Measurements from ENCODE around the gene PRPF6. TPM values are rescaled to one million over a fixed set of nuclear protein-coding genes. Genes with fewer than 3 reads are reported as not detected.

PRPF6 gene
- total RNA-seq, 2 donors from 2014 or later, result 65.9 to 87.7 TPM

DNA sequence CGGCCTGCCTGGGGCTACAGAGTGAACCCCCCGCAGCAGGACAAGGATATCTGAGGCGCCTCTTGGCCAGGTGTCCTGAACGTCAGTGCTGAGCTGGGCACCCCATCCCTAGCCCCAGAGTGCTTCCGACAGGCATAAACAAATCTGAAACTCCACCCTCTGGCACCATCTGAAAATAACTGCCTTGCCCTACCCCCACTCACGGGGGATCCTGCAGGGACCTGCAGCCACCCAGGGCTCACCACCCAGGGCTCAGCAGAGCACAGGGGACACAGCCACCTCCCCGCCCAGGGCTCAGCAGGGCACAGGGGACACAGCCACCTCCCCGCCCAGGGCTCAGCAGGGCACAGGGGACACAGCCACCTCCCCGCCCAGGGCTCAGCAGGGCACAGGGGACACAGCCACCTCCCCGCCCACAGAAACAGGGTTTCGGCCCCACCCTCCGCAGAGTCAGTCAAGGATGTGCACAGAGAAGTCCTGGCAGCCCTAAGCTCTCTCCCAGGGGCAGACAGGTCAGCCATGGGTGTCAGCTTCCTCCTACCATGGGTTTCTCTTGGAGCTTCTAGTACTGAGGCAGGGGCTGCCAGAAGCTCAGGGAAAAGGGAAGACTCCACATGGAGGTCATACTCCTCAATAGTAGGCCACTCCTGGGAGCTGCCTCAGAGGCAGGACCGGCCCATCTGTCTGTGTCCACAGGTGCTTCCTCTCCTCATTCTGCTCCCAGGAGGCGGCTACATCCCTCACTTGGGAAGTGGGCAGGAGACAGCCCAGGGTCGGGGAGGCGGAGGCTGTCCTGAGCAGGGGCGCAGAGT, 29.3 kb upstream of the PRPF6 start:
- Mint-ChIP-seq H3K9me3 (no peaks in the 10 kb centered on the region), H3K36me3 (no peaks in the 10 kb centered on the region), H3K27ac (no peak overlapping the region), H3K4me1 (ENCODE audit: low read depth in 2 of 2) (peaks cover 38 to 39% of the 10 kb centered on the region in 2 donors), H3K4me3 (no peak overlapping the region), H3K27me3 (no peaks in the 10 kb centered on the region)
- DNase-seq (ENCODE audit: low spot score) (no peak), ATAC-seq (no peak)

DNA sequence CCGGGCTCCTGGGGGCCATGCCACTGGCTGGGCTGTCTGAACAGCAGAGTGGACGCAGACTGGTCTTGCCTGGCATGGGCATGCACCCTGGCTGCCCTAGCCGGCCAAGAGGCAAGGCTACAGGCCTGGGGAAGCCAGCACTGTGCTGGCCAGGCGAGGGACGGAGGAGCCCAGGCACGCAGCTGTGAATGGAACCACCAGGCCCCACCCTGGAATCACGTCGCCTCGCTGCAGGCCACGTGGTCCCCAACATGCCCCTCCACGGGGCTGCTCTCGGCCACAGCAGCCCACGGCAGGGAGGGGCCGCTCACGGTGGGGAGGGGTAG, 28.8 kb upstream of the PRPF6 start:
- H3K4me3 Mint-ChIP-seq, result no peak overlapping the region
- no peak for DNase-seq (ENCODE audit: low spot score)
- H3K36me3 Mint-ChIP-seq, result no peaks in the 10 kb centered on the region
- H3K4me1 Mint-ChIP-seq (ENCODE audit: low read depth in 2 of 2), result peaks cover 33 to 35% of the 10 kb centered on the region in 2 donors
- no peak overlapping the region for H3K27ac Mint-ChIP-seq
- no peaks in the 10 kb centered on the region for H3K9me3 Mint-ChIP-seq
- H3K27me3 Mint-ChIP-seq, result no peaks in the 10 kb centered on the region
- no peak for ATAC-seq

- no peak overlapping the region for H3K27ac Mint-ChIP-seq
- H3K27me3 Mint-ChIP-seq, result no peaks in the 10 kb centered on the region
- H3K4me3 Mint-ChIP-seq, result no peak overlapping the region
Measured at GRCh38 chr20:63952769-63953168, 28.2 kb upstream of the PRPF6 start.

GRCh38 chr20:63953764-63954429, 27.0 kb upstream of the PRPF6 start:
- Mint-ChIP-seq H3K4me1 (ENCODE audit: low read depth in 2 of 2) (peaks cover 19 to 20% of the 10 kb centered on the region in 2 donors), H3K27ac (peak overlapping the region in 1 of 2 donors; percentile 53), H3K27me3 (no peaks in the 10 kb centered on the region), H3K4me3 (peak overlapping the region; percentile 80), H3K9me3 (no peaks in the 10 kb centered on the region), H3K36me3 (no peaks in the 10 kb centered on the region)
- DNase-seq (ENCODE audit: low spot score) (no peak), ATAC-seq (no peak)

More at GRCh38 chr20:63952769-63953168, 28.2 kb upstream of the PRPF6 start:
- Mint-ChIP-seq H3K9me3 (no peaks in the 10 kb centered on the region), H3K4me1 (ENCODE audit: low read depth in 2 of 2) (peaks cover 29 to 30% of the 10 kb centered on the region in 2 donors), H3K36me3 (no peaks in the 10 kb centered on the region)
- no peak for DNase-seq (ENCODE audit: low spot score)
- no peak for ATAC-seq

DNA sequence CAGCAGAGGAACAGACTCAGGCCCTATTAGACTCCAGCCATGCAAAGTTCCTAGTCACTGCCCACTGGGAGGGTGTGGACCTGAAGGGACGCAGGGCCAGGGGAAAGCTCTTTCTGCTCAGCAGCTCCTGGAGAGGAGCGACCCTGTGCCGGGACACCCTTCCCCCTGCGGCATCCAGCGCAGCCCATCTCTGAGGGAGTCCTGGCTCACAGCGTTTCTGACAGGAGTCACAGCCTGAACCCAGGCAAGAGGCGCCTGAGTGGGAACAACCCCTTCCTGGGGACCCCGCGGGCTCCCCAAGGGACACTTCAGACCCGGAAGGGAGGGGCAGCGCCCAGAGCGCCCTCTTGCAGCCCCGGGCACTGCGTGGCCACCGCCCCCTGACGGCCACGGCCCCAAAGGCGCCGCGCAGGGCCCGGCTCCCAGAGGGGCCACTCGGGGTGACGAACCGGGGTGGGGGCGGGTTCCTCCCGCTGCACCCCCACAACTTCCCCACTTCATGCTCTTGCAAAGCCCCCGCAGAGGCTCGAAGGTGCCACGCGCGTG, 25.6 kb upstream of the PRPF6 start:
- no peak for DNase-seq (ENCODE audit: low spot score)
- Mint-ChIP-seq H3K27ac (no peak overlapping the region), H3K27me3 (no peaks in the 10 kb centered on the region), H3K36me3 (no peaks in the 10 kb centered on the region), H3K4me3 (peak overlapping the region; percentile 66), H3K4me1 (ENCODE audit: low read depth in 2 of 2) (peaks cover 13 to 15% of the 10 kb centered on the region in 2 donors), H3K9me3 (no peaks in the 10 kb centered on the region)
- peak; percentile 37 for ATAC-seq

DNA sequence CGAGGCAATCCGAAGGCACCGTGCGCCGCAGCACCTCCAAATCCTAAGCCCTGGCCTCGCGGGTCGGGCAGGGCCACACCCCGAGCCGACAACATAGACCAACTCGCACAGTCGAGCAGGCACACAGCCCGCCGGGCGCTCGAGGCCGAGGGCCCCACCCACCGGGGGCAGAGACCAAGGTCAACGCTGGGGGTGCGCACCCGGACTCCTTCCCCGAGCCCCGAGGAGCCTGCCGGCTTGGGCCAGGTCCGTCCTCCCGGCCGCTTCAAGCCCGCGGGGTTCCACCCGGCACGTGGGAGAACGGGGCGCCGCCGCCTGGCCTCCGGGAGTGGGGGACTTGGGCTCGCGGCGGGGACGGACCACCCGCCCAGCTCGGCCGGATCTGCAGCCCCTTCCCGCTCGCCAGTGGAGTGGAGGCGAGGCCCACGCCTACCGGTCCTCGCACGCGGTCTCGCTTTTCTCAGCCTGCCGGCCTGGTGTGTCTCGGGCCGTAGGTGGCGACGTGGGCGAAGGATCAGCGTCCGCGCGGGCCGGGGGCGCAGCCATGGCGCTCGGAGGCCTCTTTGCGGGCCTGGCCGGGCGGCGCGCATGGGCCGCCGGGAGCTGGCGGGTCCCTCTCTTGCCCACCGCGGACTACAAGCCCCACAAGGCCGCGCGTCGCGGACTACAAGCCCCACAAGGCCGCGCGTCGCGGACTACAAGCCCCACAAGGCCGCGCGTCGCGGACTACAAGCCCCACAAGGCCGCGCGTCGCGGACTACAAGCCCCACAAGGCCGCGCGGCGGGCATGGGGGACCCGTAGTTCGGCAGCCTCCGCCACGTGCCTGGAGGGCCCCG, 24.9 kb upstream of the PRPF6 start, which contains the start of gene UCKL1:
Gene UCKL1, minus strand, starts transcription at position 590 of the 837 bp plus-strand sequence. Its CDS starts 44 bp downstream, at position 546.
- H3K36me3 Mint-ChIP-seq, result no peaks in the 10 kb centered on the region
- ATAC-seq, result peak; percentile 92 to 93
- peaks cover 13 to 15% of the 10 kb centered on the region in 2 donors for H3K4me1 Mint-ChIP-seq (ENCODE audit: low read depth in 2 of 2)
- H3K27me3 Mint-ChIP-seq, result no peaks in the 10 kb centered on the region
- no peaks in the 10 kb centered on the region for H3K9me3 Mint-ChIP-seq
- H3K27ac Mint-ChIP-seq, result peak within 1 kb of the TSS in 1 of 2 donors; percentile 28
- peak; percentile 91 for DNase-seq (ENCODE audit: low spot score)
- peak within 1 kb of the TSS; percentile 66 for H3K4me3 Mint-ChIP-seq

- no peak for DNase-seq (ENCODE audit: low spot score)
- H3K27ac Mint-ChIP-seq, result peak overlapping the region in 1 of 2 donors; percentile 28
- ATAC-seq, result no peak
- H3K36me3 Mint-ChIP-seq, result no peaks in the 10 kb centered on the region
- peak overlapping the region; percentile 66 for H3K4me3 Mint-ChIP-seq
- no peaks in the 10 kb centered on the region for H3K9me3 Mint-ChIP-seq
- H3K4me1 Mint-ChIP-seq (ENCODE audit: low read depth in 2 of 2), result peaks cover 13 to 15% of the 10 kb centered on the region in 2 donors
- H3K27me3 Mint-ChIP-seq, result no peaks in the 10 kb centered on the region
Measured at GRCh38 chr20:63956664-63957003, 24.3 kb upstream of the PRPF6 start.

- DNase-seq (ENCODE audit: low spot score), result no peak
- no peaks in the 10 kb centered on the region for H3K27me3 Mint-ChIP-seq
- peak overlapping the region in 1 of 2 donors; percentile 28 for H3K27ac Mint-ChIP-seq
- peak overlapping the region; percentile 66 for H3K4me3 Mint-ChIP-seq
- peak; percentile 4 to 17 for ATAC-seq
- H3K36me3 Mint-ChIP-seq, result no peaks in the 10 kb centered on the region
- no peaks in the 10 kb centered on the region for H3K9me3 Mint-ChIP-seq
- peaks cover 13 to 15% of the 10 kb centered on the region in 2 donors for H3K4me1 Mint-ChIP-seq (ENCODE audit: low read depth in 2 of 2)
Measured at GRCh38 chr20:63957004-63957689, 23.8 kb upstream of the PRPF6 start.

DNA sequence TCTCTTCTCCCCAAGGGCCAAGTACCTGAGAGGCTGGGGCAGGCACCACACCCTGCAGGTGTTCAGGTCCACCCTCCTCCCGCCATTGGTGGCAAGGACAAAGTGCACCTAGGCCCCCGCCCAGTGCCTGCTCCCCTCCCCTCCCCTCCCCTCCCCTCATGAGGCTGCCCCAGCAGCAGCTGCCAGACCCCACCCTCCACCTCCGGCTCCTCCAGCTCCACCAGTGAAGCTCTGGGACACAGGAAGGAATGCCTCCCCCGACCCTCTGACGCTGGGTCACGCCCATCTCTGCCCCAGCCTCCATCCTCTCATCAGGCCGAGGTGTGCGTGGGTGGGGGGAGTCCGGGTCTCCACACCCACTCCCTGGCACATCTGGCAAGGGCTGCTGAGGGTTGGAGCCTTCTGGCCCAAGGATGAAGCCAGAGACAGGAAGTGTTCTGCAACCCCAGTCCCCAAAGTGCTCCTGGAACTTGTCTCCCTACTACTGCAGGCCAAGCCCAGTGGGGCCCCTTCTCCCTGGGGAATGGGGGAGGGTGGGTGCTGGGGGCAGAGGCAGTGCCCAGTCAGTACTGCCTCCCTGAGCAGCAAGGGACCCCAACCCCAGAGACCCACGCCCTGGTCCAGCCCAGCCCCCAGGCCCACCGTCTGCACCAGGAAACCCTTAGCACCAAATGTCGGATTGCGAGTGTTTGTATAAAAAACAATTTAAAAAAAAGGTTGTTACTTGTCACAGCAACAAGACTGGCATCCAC, 23.1 kb upstream of the PRPF6 start:
- Mint-ChIP-seq H3K4me3 (no peak overlapping the region), H3K27me3 (no peaks in the 10 kb centered on the region), H3K36me3 (no peaks in the 10 kb centered on the region), H3K4me1 (ENCODE audit: low read depth in 2 of 2) (peaks cover 13 to 15% of the 10 kb centered on the region in 2 donors), H3K27ac (peak overlapping the region in 1 of 2 donors; percentile 28), H3K9me3 (no peaks in the 10 kb centered on the region)
- DNase-seq (ENCODE audit: low spot score) (no peak), ATAC-seq (no peak)

DNA sequence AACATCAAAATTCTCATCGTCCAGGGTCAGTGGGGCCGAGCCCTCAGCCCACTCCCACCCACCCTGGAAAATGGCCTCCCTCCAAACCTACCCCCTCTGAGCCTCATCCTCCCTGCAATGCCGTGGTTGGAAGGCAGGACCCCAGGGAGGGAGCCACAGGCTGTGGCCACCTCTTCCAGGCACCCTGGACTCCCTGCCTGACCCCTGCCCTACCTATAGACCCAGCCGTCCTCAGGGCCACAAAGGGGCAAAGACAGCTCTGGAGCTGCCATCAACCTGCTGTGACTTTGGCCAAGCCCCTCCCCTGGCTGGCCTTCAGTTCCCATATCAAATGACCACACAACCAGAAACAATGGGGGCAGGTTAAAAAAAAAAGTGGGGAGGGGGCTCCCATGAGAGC, 22.5 kb upstream of the PRPF6 start:
- Mint-ChIP-seq H3K4me3 (no peak overlapping the region), H3K27me3 (no peaks in the 10 kb centered on the region), H3K27ac (no peak overlapping the region)

GRCh38 chr20:63958964-63959698, 21.8 kb upstream of the PRPF6 start:
- H3K4me1 Mint-ChIP-seq (ENCODE audit: low read depth in 2 of 2), result peaks cover 5 to 6% of the 10 kb centered on the region in 2 donors
- no peaks in the 10 kb centered on the region for H3K36me3 Mint-ChIP-seq
- H3K4me3 Mint-ChIP-seq, result no peak overlapping the region
- DNase-seq (ENCODE audit: low spot score) (no peak), ATAC-seq (no peak)
- no peaks in the 10 kb centered on the region for H3K9me3 Mint-ChIP-seq
- no peaks in the 10 kb centered on the region for H3K27me3 Mint-ChIP-seq
- H3K27ac Mint-ChIP-seq, result no peak overlapping the region

More for the DNA sequence above, 22.5 kb upstream of the PRPF6 start:
- Mint-ChIP-seq H3K4me1 (ENCODE audit: low read depth in 2 of 2) (peaks cover 9 to 12% of the 10 kb centered on the region in 2 donors), H3K9me3 (no peaks in the 10 kb centered on the region), H3K36me3 (no peaks in the 10 kb centered on the region)
- ATAC-seq, result no peak
- no peak for DNase-seq (ENCODE audit: low spot score)

DNA sequence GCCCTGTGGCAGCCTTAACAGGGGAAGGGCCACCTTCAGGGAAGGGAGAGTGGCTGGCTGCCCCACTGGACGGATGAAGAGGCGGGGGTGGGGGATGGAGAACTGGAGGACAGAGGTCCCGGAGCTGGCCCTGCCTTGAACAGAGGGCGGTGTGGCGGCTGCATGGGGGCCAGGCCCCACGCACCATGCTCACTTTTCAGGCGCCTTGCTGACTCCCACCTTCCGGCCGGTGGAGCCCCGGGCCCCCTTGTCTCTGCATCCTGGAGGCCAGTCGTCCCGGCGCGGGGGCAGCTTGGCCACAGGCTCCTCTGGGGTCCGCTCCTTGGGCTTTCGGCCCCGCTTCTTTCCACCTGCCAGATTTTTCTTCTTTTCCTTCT, 21.2 kb upstream of the PRPF6 start:
- DNase-seq (ENCODE audit: low spot score) (no peak), ATAC-seq (no peak)
- H3K27ac Mint-ChIP-seq, result no peak overlapping the region
- H3K9me3 Mint-ChIP-seq, result no peaks in the 10 kb centered on the region
- H3K4me3 Mint-ChIP-seq, result no peak overlapping the region
- no peaks in the 10 kb centered on the region for H3K36me3 Mint-ChIP-seq
- H3K27me3 Mint-ChIP-seq, result no peaks in the 10 kb centered on the region
- peaks cover 0 to under 1% of the 10 kb centered on the region in 2 donors for H3K4me1 Mint-ChIP-seq (ENCODE audit: low read depth in 2 of 2)

Measured in natural killer cell treated with Interleukin-12 subunit alpha and Interleukin-12 subunit beta and Interleukin-15 and Interleukin-18, amount 100 ng/mL, for 72 hours (primary cell).